Liver (tissue), 9 donors: ENCODE data around the gene OR6A2. TPM values are rescaled to one million over a fixed set of nuclear protein-coding genes. Genes with fewer than 3 reads are reported as not detected.

Experiments
- DNase-seq: peaks from one replicate; pipeline ENCODE4 v3.0.0-alpha.2; 2017; ENCODE audit warnings: low spot score
- H3K27ac ChIP-seq, 2 donors: one replicate each; pipeline ENCODE4 v1.7.0; 2013; ENCODE audit warnings: inconsistent platforms in 2 of 2, low read length in 2 of 2, control low read depth in 1 of 2, low read depth in 1 of 2, mild to moderate bottlenecking in 1 of 2
- H3K27me3 ChIP-seq, 4 donors: one replicate each; pipeline versions ENCODE4 v1.6.1 to v1.7.0; 2013; ENCODE audit warnings: low read length in 3 of 4, inconsistent platforms in 1 of 4, mild to moderate bottlenecking in 1 of 4, moderate library complexity in 1 of 4; ENCODE audit not compliant: control insufficient read depth in 4 of 4, insufficient read depth in 4 of 4
- H3K36me3 ChIP-seq, 4 donors: one replicate each; pipeline versions ENCODE4 v1.6.1 to v1.7.0; 2013; ENCODE audit warnings: low read length in 3 of 4, mild to moderate bottlenecking in 3 of 4, low read depth in 1 of 4, moderate library complexity in 1 of 4; ENCODE audit not compliant: control insufficient read depth in 4 of 4, insufficient read depth in 3 of 4
- H3K4me1 ChIP-seq, 4 donors: one replicate each; pipeline versions ENCODE4 v1.6.1 to v1.7.0; 2013; ENCODE audit warnings: low read length in 3 of 4, mild to moderate bottlenecking in 3 of 4, moderate library complexity in 1 of 4; ENCODE audit not compliant: control insufficient read depth in 4 of 4, insufficient read depth in 4 of 4
- H3K4me3 ChIP-seq, 3 donors: one replicate each; pipeline versions ENCODE4 v1.6.1 to v1.7.0; 2013; ENCODE audit warnings: low read length in 3 of 3, control low read depth in 1 of 3, low read depth in 1 of 3, mild to moderate bottlenecking in 1 of 3
- H3K9ac ChIP-seq, 2 donors: one replicate each; pipeline ENCODE4 v1.7.0; 2013; ENCODE audit warnings: low read length in 2 of 2, mild to moderate bottlenecking in 2 of 2, moderate library complexity in 2 of 2, control low read depth in 1 of 2, low read depth in 1 of 2
- H3K9me3 ChIP-seq, 4 donors: one replicate each; pipeline versions ENCODE4 v1.6.1 to v1.7.0; 2013; ENCODE audit warnings: low read length in 3 of 4; ENCODE audit not compliant: control insufficient read depth in 4 of 4
- EGR1 ChIP-seq, 2 donors: IDR thresholded peaks; 2 replicates each; pipeline ENCODE4 v1.6.1; 2016 to 2018; ENCODE audit warnings: antibody characterized with exemption in 2 of 2, low read depth in 2 of 2
- FOXA1 ChIP-seq: IDR thresholded peaks from 2 replicates; pipeline ENCODE4 v1.6.1; 2016; ENCODE audit warnings: antibody characterized with exemption
- FOXA2 ChIP-seq: IDR thresholded peaks from 2 replicates; pipeline ENCODE4 v1.6.1; 2016; ENCODE audit warnings: antibody characterized with exemption
- GABPA ChIP-seq, 2 donors: IDR thresholded peaks in 1 of 2; conservative IDR thresholded peaks in 1 of 2; 2 replicates each; pipeline ENCODE4 v1.6.1; 2016; ENCODE audit warnings: antibody characterized with exemption in 2 of 2, mild to moderate bottlenecking in 1 of 2, moderate library complexity in 1 of 2
- HNF4G ChIP-seq: IDR thresholded peaks from 2 replicates; pipeline ENCODE4 v1.6.1; 2016; ENCODE audit warnings: antibody characterized with exemption
- JUND ChIP-seq, 2 donors: IDR thresholded peaks; 2 replicates each; pipeline ENCODE4 v1.6.1; 2016; ENCODE audit warnings: antibody characterized with exemption in 2 of 2
- NR2F2 ChIP-seq: IDR thresholded peaks from 2 replicates; pipeline ENCODE4 v1.6.1; 2016; ENCODE audit warnings: antibody characterized with exemption
- TAF1 ChIP-seq: conservative IDR thresholded peaks from 2 replicates; pipeline ENCODE4 v1.6.1; 2016; ENCODE audit warnings: antibody characterized with exemption, mild to moderate bottlenecking
- YY1 ChIP-seq: IDR thresholded peaks from 2 replicates; pipeline ENCODE4 v1.6.1; 2016; ENCODE audit warnings: antibody characterized with exemption, mild to moderate bottlenecking
- WGBS: extraction: QIAGEN DNeasy Blood & Tissue Kit; methylation state at CpG from one replicate; pipeline ENCODE4 v1.1.7; 2013; 5-methylcytosine and 5-hydroxymethylcytosine counted together
- polyA plus RNA-seq, 2 donors: library from polyadenylated mRNA; stranded (reverse) in 1 of 2; unstranded in 1 of 2; fragments of 200-250 nt in 1 of 2; fragments of >200 nt in 1 of 2; fragmentation: Nextera tagmentation in 1 of 2; extraction: Ambion mirVana in 1 of 2; gene quantifications; one replicate each; pipeline versions ENCODE4 v1.2.1 to v1.2.3, GENCODE V29; 2013 to 2015
- total RNA-seq, 2 donors: library from RNA; depleted of rRNA; stranded (reverse); fragments of >200 nt; gene quantifications; one replicate each; pipeline ENCODE4 v1.2.3, GENCODE V29; 2014
- TF ChIP-seq, protein P1 (sequence below): IDR thresholded peaks from 2 replicates; pipeline ENCODE4 v1.6.1; 2016; ENCODE audit warnings: antibody characterized with exemption
- TF ChIP-seq, protein P2 (sequence below): IDR thresholded peaks from 2 replicates; pipeline ENCODE4 v1.6.1; 2016; ENCODE audit warnings: antibody characterized with exemption
- TF ChIP-seq, protein P3 (sequence below): fragments of 150-350 bp; IDR thresholded peaks from 2 replicates; pipeline ENCODE4 v1.5.1; 2017; ENCODE audit warnings: improper control_type of control experiment, low read depth, low read length; ENCODE audit not compliant: missing input control
- donor health status: healthy.
- donor health status: healthy.
- donor health status: healthy.
- donor health status: healthy.
- donor health status: healthy.

OR6A2 gene
- total and polyA plus RNA-seq, 4 donors, result 0.08 TPM; not detected in 3

DNA sequence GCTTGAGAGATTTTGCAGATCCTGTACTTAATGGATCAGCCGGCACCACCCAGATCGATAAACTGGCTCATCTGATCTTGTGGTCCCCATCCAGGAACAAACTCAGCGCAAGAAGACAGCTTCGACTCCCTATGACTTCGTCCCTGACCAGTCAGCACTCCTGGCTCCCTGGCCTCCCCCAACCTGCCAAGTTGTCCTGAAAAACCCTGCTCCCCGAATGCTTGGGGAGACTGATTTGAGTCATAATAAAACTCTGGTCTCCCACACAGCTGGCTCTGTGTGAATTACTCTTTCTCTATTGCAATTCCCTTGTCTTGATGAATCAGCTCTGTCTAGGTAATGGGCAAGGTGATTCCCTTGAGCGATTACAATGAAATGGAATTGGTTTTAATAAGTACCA lies 57.2 kb downstream of the OR6A2 start:
- H3K4me3 ChIP-seq, result no peak overlapping the region
- no peak for DNase-seq
- H3K27me3 ChIP-seq, result no peaks in the 10 kb centered on the region
- no peak overlapping the region for H3K27ac ChIP-seq
- WGBS, result 64% methylated on average over 7 of the region's 7 CpGs
- H3K36me3 ChIP-seq, result no peaks in the 10 kb centered on the region
- TF ChIP-seq GABPA (IDR thresholded peaks at IDR 0.05 in 1 of 2, conservative IDR thresholded peaks at IDR 0.05 in 1 of 2), result no peak
- no peak for TF ChIP-seq EGR1 (IDR thresholded peaks at IDR 0.05; ENCODE audit: low read depth in 2 of 2)
- TF ChIP-seq YY1, result no peak
- no peak for TF ChIP-seq JUND (IDR thresholded peaks at IDR 0.05)
- no peak for TF ChIP-seq FOXA1
- no peak for TF ChIP-seq HNF4G
- no peak for TF ChIP-seq NR2F2
- TF ChIP-seq FOXA2, result no peak
- no peak for TF ChIP-seq TAF1
- TF ChIP-seq, protein P1, sequence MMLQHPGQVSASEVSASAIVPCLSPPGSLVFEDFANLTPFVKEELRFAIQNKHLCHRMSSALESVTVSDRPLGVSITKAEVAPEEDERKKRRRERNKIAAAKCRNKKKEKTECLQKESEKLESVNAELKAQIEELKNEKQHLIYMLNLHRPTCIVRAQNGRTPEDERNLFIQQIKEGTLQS, result no peak
- TF ChIP-seq, protein P2, sequence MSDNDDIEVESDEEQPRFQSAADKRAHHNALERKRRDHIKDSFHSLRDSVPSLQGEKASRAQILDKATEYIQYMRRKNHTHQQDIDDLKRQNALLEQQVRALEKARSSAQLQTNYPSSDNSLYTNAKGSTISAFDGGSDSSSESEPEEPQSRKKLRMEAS, result no peak
- TF ChIP-seq, protein P3, sequence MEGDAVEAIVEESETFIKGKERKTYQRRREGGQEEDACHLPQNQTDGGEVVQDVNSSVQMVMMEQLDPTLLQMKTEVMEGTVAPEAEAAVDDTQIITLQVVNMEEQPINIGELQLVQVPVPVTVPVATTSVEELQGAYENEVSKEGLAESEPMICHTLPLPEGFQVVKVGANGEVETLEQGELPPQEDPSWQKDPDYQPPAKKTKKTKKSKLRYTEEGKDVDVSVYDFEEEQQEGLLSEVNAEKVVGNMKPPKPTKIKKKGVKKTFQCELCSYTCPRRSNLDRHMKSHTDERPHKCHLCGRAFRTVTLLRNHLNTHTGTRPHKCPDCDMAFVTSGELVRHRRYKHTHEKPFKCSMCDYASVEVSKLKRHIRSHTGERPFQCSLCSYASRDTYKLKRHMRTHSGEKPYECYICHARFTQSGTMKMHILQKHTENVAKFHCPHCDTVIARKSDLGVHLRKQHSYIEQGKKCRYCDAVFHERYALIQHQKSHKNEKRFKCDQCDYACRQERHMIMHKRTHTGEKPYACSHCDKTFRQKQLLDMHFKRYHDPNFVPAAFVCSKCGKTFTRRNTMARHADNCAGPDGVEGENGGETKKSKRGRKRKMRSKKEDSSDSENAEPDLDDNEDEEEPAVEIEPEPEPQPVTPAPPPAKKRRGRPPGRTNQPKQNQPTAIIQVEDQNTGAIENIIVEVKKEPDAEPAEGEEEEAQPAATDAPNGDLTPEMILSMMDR, result no peak
- H3K9ac ChIP-seq, result no peak overlapping the region
- no peaks in the 10 kb centered on the region for H3K9me3 ChIP-seq
- peaks cover 0 to 1% (median 0%) of the 10 kb centered on the region in 4 donors for H3K4me1 ChIP-seq

Other genes with a start within 250 kb of the OR6A2 start
- 10 to 100 TPM; 10.5 to 11.9 TPM for gene RRP8, start 196.1 kb downstream of the OR6A2 start, total RNA-seq
- 10 to 100 TPM; 10.3 to 12.6 TPM for gene RRP8, start 196.1 kb downstream of the OR6A2 start, polyA plus RNA-seq
- gene ILK, start 195.9 kb downstream of the OR6A2 start, total RNA-seq, result 10 to 100 TPM; 50.5 to 69.1 TPM
- 10 to 100 TPM; 29.6 to 45.9 TPM for gene ILK, start 195.9 kb downstream of the OR6A2 start, polyA plus RNA-seq
- 10 to 100 TPM; 10.5 to 18.8 TPM for gene TAF10, start 187.5 kb downstream of the OR6A2 start, total RNA-seq
- 10 to 100 TPM; 44.2 to 58.1 TPM for gene TAF10, start 187.5 kb downstream of the OR6A2 start, polyA plus RNA-seq
- 100 to 1,000 TPM in 1 of 2 donors, 10 to 100 TPM in 1; 71.3 to 108 TPM for gene TPP1, start 180.3 kb downstream of the OR6A2 start, total RNA-seq
- 100 to 1,000 TPM in 1 of 2 donors, 10 to 100 TPM in 1; 52.8 to 102 TPM for gene TPP1, start 180.3 kb downstream of the OR6A2 start, polyA plus RNA-seq
- gene DCHS1, start 143.9 kb downstream of the OR6A2 start, total RNA-seq, result 1 to 10 TPM; 8.6 to 8.9 TPM
- gene DCHS1, start 143.9 kb downstream of the OR6A2 start, polyA plus RNA-seq, result 1 to 10 TPM in 1 of 2 donors, under 1 TPM in 1; 0.68 to 3.0 TPM
- 10 to 100 TPM; 14.0 to 18.0 TPM for gene MRPL17, start 116.3 kb downstream of the OR6A2 start, total RNA-seq
- gene MRPL17, start 116.3 kb downstream of the OR6A2 start, polyA plus RNA-seq, result 10 to 100 TPM; 20.0 to 21.8 TPM
- under 1 TPM in 1 of 2 donors, not detected in 1; under 0.01 TPM for gene OR2AG2, start 27.7 kb downstream of the OR6A2 start, total RNA-seq
- not detected for gene OR2AG2, start 27.7 kb downstream of the OR6A2 start, polyA plus RNA-seq
- not detected for gene OR2AG1, start 16.7 kb downstream of the OR6A2 start, total RNA-seq
- gene OR2AG1, start 16.7 kb downstream of the OR6A2 start, polyA plus RNA-seq, result not detected
- gene OR10A5, start 46.0 kb upstream of the OR6A2 start, total RNA-seq, result not detected
- gene OR10A5, start 46.0 kb upstream of the OR6A2 start, polyA plus RNA-seq, result not detected
- gene OR10A2, start 63.4 kb upstream of the OR6A2 start, total RNA-seq, result not detected
- not detected for gene OR10A2, start 63.4 kb upstream of the OR6A2 start, polyA plus RNA-seq
- not detected for gene OR10A4, start 76.9 kb upstream of the OR6A2 start, total RNA-seq
- not detected for gene OR10A4, start 76.9 kb upstream of the OR6A2 start, polyA plus RNA-seq
- gene OR2D2, start 92.8 kb upstream of the OR6A2 start, total RNA-seq, result not detected
- gene OR2D2, start 92.8 kb upstream of the OR6A2 start, polyA plus RNA-seq, result not detected
- not detected for gene OR2D3, start 121.3 kb upstream of the OR6A2 start, total RNA-seq
- not detected for gene OR2D3, start 121.3 kb upstream of the OR6A2 start, polyA plus RNA-seq
- under 1 TPM; 0.25 to 0.42 TPM for gene ZNF215, start 126.7 kb upstream of the OR6A2 start, total RNA-seq
- gene ZNF215, start 126.7 kb upstream of the OR6A2 start, polyA plus RNA-seq, result under 1 TPM; 0.07 to 0.15 TPM
- gene ZNF214, start 220.7 kb upstream of the OR6A2 start, total RNA-seq, result 1 to 10 TPM; 1.3 to 2.3 TPM
- gene ZNF214, start 220.7 kb upstream of the OR6A2 start, polyA plus RNA-seq, result 1 to 10 TPM in 1 of 2 donors, under 1 TPM in 1; 0.57 to 1.1 TPM
- under 1 TPM; 0.47 to 0.50 TPM for gene NLRP14, start 220.8 kb upstream of the OR6A2 start, total RNA-seq
- gene NLRP14, start 220.8 kb upstream of the OR6A2 start, polyA plus RNA-seq, result under 1 TPM; 0.02 to 0.22 TPM